Glomerular visceral epithelial cell (primary cell): ENCODE measurements around the gene DHCR7.

Experiments
- DNase-seq: peaks from one replicate; pipeline ENCODE4 v3.0.0-alpha.2; 2016; ENCODE audit errors: extremely low spot score

The DHCR7 gene

DNA sequence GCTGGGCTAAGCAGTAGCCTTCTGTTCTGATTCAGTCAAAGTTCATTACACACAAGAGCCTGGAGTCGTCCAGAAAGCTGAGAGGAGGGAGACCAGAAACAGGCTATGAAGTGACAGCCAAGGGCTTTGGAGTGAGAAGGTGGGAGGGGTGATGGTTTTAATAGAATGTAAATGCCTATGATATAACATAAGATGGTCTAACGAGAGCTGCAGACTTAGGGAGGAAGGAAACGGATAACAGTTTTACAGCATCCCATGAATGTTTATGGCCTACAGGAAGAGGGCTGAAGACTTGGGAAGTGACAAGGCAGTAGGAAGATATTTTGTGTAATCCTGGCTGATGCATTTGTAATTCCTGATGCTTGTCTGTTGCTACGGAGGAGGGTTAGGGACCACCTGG lies 62.0 kb downstream of the DHCR7 start:
- no peak for DNase-seq

- DNase-seq, result no peak
These were observed 63.1 kb downstream of the DHCR7 start for GRCh38 chr11:71385091-71385490.

- DNase-seq, result no peak
These were observed 63.6 kb downstream of the DHCR7 start for GRCh38 chr11:71384561-71384960.
